ENCODE data around the gene CENPN.

The CENPN gene

DNA sequence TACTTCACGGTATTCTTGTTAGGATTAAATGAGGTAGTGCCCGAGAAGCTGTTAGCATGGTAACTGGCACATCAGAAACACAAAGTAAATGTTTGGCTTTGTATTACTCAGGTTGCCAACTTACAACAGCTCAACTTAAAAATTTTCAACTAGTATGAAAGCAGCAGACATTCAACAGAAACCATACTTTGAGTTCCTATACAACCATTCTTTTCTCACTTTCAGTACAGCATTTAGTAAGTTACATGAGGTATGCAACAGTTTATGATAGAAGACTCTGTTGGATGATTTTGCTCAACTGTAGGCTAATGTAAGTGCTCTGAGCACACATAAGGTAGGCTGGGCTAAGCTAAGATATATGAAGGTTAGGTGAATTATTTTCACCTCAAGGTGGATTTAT, 7.7 kb downstream of the CENPN start:
- intact Hi-C loops (cut with DNase I): no loop called here

DNA sequence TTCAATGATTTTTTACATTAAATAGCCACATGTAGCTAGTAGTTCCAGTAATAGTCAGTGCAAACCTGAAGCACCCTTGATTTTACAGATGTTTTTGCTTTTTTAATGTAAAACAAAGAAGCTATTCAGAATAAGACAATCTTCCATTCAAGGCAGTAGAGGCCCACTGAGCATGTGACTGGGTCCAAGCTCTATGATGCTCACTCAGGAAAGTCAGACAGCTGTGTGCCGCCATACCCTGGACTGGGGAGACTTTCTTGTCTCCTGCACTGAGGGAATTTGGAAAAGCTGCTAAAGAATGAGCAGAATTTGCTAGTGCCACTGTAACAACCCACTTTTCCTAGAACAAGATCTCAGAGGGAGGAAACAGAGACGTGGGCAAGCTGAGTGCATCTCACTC, 11.5 kb downstream of the CENPN start:
- peak in 6 of 10 donors; percentile 36 to 88 (median 58) for DNase-seq
- intact Hi-C loops (cut with DNase I): no loop called here

More for the DNA sequence above, 7.7 kb downstream of the CENPN start:
- no peak for DNase-seq

DNA sequence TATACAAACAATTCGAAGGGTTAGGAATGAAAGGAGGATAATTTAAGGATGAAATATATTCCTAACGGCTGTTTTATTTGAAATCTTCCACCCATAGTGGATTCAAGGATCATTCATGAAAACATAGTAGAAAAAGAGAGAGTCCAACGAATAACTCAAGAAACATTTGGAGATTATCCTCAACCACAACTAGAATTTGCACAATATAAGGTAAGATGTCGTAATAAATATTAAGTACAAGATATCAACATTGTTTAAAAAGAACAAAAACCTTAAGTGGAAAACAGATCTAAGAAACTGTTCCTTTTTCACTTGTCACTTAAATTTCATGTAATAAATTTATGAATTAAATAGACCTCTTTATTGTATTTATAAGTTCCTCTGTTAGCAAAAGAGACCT, 19.4 kb downstream of the CENPN start:
- intact Hi-C loops (cut with DNase I): no loop called here
- DNase-seq: no peak

DNA sequence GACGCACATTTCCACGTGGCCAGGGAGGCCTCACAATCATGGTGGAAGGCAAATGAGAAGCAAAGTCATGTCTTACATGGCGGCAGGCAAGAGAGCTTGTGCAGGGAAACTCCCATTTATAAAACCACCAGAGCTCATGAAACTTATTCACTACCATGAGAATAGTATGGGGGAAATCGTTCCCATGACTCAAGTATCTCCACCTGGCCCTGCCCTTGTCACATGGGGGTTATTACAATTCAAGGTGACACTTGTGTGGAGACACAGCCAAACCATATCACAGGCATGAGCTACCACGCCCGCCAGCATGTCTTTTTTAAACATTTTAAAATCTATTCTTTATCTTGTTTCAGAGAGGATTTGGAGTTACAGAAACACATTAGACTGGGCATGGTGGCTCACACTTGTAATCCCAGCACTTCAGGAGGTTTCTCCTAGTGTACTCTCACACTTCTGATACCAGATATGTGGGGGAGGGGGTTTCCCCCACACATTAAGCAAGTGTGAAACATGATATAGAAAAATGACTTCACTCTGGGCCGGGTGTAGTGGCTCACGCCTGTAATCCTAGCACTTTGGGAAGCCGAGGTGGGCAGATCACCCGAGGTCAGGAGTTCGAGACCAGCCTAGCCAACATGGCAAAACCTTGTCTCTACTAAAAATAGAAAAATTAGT, 23.1 kb downstream of the CENPN start:
- DNase-seq: no peak
- intact Hi-C loops (cut with DNase I): no loop called here

DNA sequence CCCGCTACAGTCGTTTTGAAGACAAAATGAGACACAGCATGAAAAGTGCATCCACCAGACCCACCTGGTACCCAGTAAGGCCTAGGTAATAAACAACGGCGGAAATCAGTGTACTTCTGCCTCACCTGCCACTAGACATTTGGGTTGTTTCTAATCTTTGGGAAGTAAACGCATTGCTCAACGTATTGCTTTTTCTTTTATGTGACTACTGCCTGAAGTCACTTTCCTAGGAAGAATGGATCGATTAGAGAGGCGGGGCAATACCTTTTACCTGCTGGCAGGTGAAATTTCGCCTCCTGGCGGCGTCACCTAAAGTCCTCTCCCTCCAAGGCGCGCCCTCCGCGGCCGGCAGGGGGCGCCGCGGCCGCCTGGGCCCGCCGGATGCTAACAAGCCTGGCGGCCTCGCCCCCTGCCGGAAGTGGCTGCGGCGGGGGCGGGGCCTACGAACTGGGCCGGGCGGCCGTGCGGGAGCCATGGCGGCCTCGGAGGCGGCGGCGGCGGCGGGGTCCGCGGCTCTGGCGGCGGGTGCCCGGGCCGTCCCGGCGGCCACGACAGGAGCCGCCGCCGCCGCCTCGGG, 28.5 kb downstream of the CENPN start, which contains the start of gene ATMIN:
TSS of gene ATMIN (plus strand) at position 445 of the 577 bp plus-strand sequence. CDS start at position 474, 29 bp downstream.
- peak; percentile 61 to 97 (median 77) for DNase-seq
- intact Hi-C loops (cut with DNase I): loop anchor here (1.0 to 5.0 kb wide), 4 partner anchors 28 to 162 kb away; partner anchors contain the start of genes C16orf46, CENPN and GCSH

DNA sequence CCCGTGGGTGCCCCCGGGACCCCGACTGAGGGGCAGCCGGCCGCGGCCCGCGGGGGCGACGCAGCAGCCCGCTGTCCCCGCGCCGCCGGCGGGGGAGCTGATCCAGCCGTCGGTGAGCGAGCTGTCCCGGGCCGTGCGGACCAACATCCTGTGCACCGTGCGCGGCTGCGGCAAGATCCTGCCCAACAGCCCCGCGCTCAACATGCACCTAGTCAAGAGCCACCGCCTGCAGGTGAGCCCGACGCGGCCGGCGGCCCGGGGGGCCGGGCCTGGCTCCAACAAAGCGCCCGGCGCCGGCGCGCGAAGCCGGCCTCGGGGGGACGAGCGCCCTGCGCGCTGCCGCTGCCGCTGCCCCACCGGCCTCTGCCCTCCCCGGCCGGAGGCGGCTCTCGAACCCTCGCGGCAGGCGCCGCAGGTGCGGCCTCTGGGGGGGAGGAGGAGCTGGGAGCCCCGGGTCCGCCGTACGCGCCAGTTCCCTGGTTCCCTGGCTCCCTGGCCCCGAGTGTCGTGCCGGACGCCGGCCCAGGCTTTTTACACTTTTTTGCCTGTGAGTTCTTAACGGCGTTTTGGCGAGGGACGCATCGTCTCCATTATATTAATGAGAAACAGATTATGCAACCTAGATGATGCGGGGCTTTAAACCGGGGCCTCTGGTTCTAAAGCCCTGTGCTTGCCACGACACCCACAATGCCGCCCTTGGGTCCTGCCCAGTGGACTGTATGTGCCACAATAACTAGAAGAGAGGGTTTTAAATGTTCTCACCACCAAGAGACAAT, 29.1 kb downstream of the CENPN start:
- peak in 9 of 10 donors; percentile 9 to 90 (median 33) for DNase-seq
- intact Hi-C loops (cut with DNase I): loop anchor here (1.0 to 5.0 kb wide), 4 partner anchors 29 to 161 kb away; partner anchors contain the start of genes C16orf46, CENPN and GCSH

DNA sequence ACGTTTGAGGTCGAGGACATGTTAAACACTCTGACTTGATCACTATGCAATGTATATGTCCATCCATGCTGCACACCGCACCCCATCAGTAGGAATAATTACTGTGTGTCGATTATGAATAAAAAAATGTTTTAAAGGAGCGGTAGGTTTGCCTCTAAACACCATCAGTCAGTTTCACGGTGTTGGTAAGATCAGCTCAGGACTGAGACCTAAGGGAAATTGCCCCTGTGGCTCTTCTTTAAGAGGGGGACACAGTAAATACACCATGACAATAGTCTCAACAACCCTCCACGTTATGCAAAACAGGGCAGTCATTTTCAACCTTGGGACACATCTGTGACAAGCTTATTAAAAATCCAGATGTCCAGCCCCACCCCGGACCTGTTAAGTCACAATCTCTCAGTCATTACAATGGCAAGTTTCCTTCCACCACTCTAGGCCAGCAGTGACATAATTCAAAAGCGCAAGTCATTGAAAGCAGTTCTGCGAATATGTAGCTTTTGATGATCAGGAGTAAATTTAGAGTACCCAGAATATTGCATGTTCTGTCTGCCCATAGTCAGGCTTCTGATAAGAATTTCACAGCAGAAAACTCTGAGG, 29.8 kb downstream of the CENPN start:
- intact Hi-C loops (cut with DNase I): loop anchor here (5.0 kb wide), 3 partner anchors 40 to 160 kb away; partner anchors contain the start of genes C16orf46 and GCSH
- DNase-seq: no peak

DNA sequence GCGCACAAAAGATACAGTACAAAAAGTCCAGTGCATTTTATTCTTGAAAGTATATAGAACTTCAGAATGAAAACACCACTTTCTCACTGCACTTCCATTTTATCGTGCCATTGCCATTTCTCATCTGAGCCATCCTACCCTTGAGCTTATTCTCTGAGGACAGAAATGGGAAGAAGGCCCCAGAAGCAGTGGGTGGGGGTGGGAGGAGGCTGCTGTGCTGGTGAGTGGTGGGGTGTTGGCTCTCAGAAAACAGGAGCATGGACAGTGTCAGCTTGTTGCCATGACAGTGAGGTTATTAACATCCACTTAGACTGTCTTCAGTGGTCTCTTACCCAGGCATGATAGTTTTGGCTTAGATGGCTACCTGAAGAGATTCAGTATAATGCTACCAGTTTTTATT, 33.1 kb downstream of the CENPN start:
- intact Hi-C loops (cut with DNase I): no loop called here
- no peak for DNase-seq

DNA sequence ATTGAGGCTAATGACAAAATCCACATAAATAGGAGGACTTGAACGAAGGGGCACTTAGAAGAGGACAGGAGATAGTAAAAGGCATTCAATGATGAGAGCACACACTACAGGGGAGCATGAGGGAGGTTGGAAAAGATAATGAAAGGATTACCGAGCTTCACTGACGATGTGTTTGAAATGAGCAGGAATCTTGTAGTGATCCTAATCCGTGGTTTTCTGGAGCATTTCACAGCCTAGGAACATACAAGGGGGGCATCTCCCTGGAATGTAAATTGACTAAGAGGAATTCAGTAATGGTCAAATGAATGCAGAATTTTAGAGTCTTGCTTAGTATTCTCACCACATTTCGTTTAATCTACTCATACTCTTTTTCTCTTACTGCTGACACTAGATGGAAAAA, 33.8 kb downstream of the CENPN start:
- DNase-seq: no peak
- intact Hi-C loops (cut with DNase I): no loop called here

DNA sequence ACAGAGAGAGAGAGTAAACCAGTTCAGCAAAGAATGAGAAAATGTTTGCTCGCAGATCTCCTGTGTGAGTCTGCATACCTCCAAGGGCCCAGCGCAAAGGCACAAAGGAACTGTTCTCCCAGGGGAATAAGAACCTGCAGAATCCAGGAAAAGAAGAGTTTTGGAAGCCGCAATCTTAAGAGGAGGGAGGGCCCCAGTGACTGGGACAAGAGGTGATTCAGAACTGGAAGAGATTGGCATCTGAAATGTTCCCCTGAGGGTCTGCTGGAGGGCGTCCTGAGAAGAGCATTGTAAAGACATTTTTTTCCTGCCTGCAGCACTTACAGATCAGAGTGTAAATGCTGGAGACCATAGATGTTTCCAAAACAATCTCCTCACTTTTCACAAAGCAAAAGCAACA, 34.7 kb downstream of the CENPN start:
- DNase-seq: no peak
- intact Hi-C loops (cut with DNase I): no loop called here

DNA sequence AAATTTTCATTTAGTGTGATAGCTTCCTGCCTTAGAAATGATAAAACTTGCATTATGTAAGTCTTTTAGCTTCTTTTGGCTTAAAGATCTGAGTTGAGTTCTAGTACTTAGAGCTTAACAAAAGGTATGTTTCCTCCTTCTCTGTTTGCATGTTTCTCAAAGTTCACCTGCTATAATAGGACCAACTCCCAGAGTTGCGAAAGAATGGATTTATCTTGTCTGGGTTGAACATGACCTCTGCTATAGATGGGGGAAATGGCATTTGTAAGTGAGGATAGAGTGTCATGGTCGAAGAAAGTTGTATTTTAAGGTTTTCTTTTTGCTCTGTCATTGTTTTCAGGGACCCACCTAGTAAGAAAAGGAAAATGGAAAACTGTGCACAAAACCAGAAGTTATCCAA, 35.8 kb downstream of the CENPN start:
- DNase-seq: no peak
- intact Hi-C loops (cut with DNase I): no loop called here

DNA sequence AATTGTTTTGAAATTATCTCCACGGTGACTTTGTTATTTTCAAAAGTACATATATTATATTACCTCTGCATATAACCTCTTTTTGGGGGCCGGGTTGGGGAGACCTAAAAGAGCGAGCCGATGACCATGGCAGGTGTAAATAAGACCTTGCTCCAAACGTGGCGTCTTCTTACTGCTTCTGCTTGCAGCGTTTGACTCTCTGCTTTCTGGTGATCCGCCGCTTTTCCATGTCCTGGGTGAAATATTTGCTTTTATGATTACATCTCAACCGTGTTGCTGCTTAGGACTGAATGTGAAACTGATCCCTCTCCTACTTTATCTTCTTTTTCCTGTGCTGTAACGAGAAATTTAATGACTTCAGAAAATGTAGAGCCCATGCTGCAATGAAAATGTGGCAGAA, 46.7 kb downstream of the CENPN start:
- DNase-seq: no peak

DNA sequence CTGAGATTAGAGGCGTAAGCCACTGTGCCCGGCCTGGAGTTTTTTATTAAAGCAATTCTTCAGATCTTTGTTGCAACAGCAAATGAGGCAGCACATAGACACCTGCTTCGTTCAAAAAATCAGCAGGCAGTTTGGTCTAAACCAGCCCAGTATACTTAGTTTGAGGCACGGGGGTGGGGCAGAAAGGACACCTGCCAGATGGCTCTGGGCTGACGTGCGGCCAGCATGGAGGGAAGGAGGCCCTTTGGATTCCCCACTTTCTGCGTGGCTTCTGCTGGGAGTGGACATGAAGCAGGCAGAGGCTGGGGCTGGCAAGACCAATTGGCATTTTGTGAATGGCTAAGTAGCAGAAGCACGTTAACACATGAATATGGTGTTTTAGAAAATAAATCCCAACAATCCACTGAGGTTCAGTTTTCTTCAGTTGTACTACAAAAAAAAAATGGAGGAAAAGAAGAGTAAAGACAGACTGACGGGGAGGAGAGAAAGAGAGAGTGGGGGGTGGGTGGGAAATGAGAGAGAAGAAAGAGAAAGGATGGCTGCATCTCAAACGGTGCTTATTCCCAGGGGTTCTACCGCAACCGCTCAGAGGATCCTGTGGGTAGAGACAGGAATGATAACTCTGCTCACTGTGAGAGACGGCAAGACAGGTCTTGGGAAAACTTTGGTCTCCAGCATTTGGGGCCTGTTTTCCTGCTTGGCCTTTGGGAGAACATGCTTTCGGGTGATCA, 53.7 kb downstream of the CENPN start:
- intact Hi-C loops (cut with DNase I): no loop called here
- DNase-seq: no peak

More for the DNA sequence above, 46.7 kb downstream of the CENPN start:
- intact Hi-C loops (cut with DNase I): no loop called here

DNA sequence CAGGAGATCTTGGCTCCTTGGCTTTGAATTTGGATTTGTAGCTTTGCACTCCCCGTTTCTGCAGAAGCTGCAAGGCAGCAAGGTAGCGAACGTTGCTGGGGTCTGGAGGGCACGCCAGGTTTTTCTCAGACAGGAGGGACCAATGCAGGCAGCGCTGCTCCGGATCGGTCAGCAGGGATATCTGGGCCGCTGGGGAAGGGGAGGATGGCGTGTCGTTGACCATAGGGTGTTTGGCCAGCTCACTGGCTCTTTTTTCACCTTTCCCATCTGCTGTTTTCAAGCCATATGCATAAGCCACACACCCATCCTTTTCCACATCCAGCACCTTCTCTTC, 54.3 kb downstream of the CENPN start:
- no peak for DNase-seq
- intact Hi-C loops (cut with DNase I): no loop called here

DNA sequence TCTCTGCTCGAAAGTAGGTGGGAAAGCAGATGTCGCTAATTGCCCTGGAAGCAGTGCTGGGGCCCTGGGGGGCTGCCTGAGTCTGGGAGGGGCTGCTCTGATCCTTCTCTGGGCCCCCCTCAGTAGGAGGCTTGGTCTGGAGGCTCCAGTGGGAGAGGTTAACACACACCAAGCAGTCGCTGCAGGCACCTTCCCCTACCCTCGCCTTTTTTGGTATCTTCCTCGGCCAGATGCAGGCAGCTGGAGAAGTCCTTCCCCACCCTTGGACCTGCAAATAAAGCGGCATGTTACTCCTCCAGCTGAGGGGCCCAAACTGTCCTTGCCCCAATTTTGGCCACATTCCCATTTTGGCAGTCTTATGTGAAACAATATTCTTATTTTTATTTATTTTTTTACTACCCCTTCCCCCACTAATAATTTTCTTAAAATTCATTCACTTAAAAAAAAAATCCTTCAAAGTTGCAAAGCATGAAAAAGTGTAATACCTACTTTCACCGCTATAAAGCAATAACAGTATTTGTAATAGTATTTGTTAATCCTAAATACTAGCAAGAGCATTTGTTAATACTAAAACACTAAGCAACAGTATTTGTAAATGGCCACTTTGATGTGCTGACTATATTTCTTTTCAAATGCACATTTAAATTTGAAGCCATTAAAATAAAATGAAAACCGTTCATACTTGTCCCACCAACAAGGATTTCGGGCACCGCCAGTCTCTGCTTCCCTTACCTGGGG, 55.0 kb downstream of the CENPN start:
- intact Hi-C loops (cut with DNase I): no loop called here
- DNase-seq: no peak

DNA sequence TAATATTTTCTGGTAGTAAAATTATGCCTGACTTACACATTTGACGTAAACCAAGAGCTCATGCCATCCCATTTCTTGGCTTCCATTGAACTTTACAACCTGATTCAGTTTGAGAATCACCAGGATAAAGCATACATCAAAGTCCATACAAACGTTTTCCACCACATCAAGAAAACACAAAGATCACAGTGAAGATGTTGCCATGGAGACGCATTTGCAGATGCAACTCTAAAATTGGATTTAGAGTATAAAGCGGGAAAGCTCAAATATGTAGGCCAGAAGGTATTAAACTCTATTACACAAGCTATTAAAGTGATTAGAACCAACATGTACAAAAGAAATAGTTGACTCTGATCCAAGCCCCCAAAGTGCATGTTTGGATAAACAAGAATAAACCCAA, 59.7 kb downstream of the CENPN start:
- intact Hi-C loops (cut with DNase I): no loop called here
- no peak for DNase-seq

DNA sequence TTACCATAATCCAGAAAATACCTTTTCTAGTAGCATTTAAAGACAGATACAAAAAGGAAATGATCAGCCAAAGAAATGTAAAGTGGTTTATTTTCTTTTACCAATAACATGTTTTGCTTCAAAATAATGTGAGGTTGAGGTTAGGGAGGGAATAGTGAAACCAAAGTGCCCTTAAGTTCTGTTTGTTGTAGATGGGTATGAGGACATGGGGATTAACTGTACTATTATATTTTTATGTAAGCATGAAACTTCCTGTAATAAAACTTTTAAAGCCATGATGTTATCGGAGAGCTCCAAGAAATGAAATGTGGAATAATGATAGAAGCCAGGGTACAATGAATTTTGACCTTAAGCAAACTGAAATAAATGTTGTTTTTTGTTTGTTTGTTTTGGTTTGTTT, 60.2 kb downstream of the CENPN start:
- intact Hi-C loops (cut with DNase I): no loop called here
- DNase-seq: no peak

DNA sequence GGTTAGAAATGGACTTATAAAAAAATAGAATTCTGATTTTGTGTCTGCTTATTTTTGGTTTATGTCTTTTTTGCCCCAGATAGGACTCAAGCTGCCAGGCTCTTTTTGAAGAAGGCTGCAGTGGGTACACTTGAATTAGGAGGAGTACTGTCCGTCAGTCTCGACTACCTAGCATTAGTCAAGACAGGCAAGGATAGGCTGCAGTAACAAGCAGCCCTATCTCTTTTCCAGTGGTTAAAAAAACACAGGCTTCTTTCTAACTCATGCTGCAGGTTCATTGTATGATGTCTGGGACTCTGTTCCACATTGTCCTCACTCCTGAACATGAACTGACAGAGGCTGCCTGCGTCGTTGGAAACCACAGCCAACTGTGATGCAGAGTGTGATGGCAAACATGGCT, 62.0 kb downstream of the CENPN start:
- DNase-seq: no peak
- intact Hi-C loops (cut with DNase I): no loop called here

DNA sequence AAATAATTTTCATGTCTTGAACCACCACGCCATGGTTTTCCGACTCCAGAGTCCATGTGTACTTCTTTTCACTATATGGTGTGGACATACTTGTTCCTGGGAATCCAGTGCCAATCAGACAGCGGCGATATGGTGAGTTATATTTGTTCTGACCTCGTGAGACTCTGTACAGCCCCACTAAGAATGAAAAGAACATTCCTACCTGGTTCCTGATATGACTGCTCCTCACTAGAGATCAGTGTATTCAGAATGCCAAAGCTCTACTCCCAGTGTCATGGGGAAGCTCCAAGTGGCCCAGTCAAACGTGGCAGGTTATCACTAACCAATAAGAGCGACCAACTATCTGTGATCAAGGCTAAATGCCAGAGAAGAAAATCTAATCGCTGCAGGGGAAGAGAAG, 64.0 kb downstream of the CENPN start:
- intact Hi-C loops (cut with DNase I): no loop called here
- no peak for DNase-seq

DNA sequence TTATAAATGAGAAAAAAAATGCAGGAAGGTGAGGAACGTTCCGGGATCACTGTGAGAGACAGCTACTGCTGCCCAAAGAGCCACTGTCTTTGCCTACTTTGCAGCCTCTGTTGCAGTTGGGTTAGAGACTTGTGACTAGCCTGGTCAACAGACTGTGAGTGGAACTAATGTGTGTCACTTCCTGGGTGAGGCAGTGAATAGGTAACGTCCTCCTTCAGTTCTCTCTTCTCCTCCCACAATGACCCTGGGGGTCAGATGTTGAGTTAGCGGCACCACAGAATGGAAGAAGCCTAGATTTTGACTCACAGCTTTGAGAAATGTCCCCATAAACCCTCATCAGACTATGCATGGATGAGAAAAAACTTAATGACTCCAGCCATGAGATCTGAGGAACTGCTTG, 64.8 kb downstream of the CENPN start:
- intact Hi-C loops (cut with DNase I): no loop called here
- no peak for DNase-seq

Data from posterior cingulate gyrus (tissue), 11 donors.